GM19193 (cell line): Measurements from ENCODE around the gene KAT2B.

Experiments
- POLR2A ChIP-seq: IDR thresholded peaks from 4 replicates; pipeline ENCODE4 v1.6.1; 2011; ENCODE audit not compliant: insufficient read depth, insufficient read length; ENCODE audit errors: extremely low read depth

Gene KAT2B

GRCh38 chr3:20128358-20128757, 88.1 kb downstream of the KAT2B start:
- TF ChIP-seq POLR2A = no peak

- no peak for TF ChIP-seq POLR2A
Observed at GRCh38 chr3:20130106-20130505, 89.9 kb downstream of the KAT2B start.

GRCh38 chr3:20136231-20136630, 96.0 kb downstream of the KAT2B start:
- TF ChIP-seq POLR2A = no peak

GRCh38 chr3:20137647-20138046, 97.4 kb downstream of the KAT2B start:
- no peak for TF ChIP-seq POLR2A

GRCh38 chr3:20140881-20141280, 100.6 kb downstream of the KAT2B start:
- TF ChIP-seq POLR2A = no peak

- no peak for TF ChIP-seq POLR2A
Observed at GRCh38 chr3:20141316-20141715, 101.1 kb downstream of the KAT2B start.

GRCh38 chr3:20141851-20142250, 101.6 kb downstream of the KAT2B start:
- TF ChIP-seq POLR2A = no peak

GRCh38 chr3:20142517-20142916, 102.3 kb downstream of the KAT2B start:
- TF ChIP-seq POLR2A = no peak

GRCh38 chr3:20143519-20143918, 103.3 kb downstream of the KAT2B start:
- no peak for TF ChIP-seq POLR2A

GRCh38 chr3:20145874-20146273, 105.6 kb downstream of the KAT2B start:
- no peak for TF ChIP-seq POLR2A

- no peak for TF ChIP-seq POLR2A
Observed at GRCh38 chr3:20146301-20146700, 106.1 kb downstream of the KAT2B start.

- no peak for TF ChIP-seq POLR2A
Observed at GRCh38 chr3:20147361-20147760, 107.1 kb downstream of the KAT2B start.

GRCh38 chr3:20148466-20148865, 108.2 kb downstream of the KAT2B start:
- TF ChIP-seq POLR2A = no peak

GRCh38 chr3:20154078-20154477, 113.8 kb downstream of the KAT2B start:
- TF ChIP-seq POLR2A = no peak

GRCh38 chr3:20154928-20155327, 114.7 kb downstream of the KAT2B start:
- TF ChIP-seq POLR2A = no peak

- TF ChIP-seq POLR2A = no peak
Observed at GRCh38 chr3:20160230-20160629, 120.0 kb downstream of the KAT2B start.

- no peak for TF ChIP-seq POLR2A
Observed at GRCh38 chr3:20161714-20162113, 121.5 kb downstream of the KAT2B start.
